Activated CD4-positive, CD25-positive, alpha-beta regulatory T cell (primary cell): ENCODE data around the gene ADAMTSL1.
"Not testable (repeated sequence)": the region's sequence is repeated elsewhere in the genome, so short reads cannot be mapped to it uniquely, and the experiment has no call there.

Experiments
- DNase-seq, 4 experiments: peaks; one replicate each; lab custom pipeline; 2025; lab: John Stamatoyannopoulos, UW

Gene ADAMTSL1

DNA sequence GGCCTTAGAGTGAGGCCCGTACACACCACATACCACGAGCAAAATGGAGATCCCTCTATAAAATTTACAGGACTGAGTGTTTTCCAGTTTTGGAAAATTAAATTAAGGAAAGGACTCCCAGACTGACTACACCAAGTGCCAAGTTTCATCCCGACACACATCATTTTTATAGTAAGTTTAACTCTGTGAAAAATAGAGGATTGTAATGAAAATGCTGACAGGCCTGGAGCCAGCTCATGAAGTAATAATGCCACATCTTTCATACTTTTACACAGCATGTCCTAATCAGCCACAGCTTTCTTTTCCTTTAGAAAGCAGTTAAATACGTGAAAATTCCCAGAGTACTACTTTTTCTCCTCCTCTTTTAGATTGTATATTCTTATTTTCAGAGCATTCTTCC lies 389.8 kb downstream of the ADAMTSL1 start:
- DNase-seq = no peak

DNA sequence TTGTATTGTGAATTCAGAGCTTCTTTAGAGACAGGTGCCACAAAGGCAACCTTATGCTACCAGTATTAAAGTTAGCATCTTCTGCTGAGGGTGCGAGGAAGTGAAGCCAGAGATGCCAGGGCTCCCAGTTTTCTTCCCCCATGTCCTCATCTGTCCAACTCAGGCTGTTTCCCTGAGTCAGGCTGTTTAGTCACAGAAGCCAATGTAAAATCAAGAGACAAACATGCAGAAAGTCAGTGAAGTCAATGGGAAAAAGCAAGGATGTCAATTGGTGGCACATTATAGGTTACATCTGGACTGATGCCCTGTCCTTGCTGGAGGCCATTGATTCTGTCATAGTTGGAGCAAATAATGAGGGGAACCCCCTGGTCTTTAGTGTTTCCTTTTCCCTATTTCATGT lies 390.6 kb downstream of the ADAMTSL1 start:
- DNase-seq = no peak

DNA sequence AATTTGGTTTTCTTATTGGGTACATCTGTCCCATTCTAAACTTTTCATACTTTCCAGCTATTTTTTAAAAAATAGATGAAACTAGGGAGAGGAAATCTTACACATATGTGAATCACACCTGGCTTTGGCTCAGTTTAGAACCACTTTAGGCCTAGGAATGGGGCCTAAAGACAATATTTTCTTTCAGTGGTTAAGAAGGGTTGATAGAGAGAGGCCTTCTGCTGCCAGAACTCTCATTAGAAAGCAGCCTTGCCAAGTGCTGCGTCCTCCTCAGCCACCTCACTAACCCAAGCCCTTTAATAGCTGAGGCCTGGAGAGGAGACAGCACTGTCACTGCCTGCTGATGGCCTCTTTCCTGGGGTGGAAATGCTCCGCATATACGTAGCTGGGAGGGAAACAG lies 391.6 kb downstream of the ADAMTSL1 start:
- DNase-seq = no peak

GRCh38 chr9:18866121-18866831 lies 392.3 kb downstream of the ADAMTSL1 start:
- no peak for DNase-seq

GRCh38 chr9:18869725-18870124 lies 395.8 kb downstream of the ADAMTSL1 start:
- no peak for DNase-seq

DNA sequence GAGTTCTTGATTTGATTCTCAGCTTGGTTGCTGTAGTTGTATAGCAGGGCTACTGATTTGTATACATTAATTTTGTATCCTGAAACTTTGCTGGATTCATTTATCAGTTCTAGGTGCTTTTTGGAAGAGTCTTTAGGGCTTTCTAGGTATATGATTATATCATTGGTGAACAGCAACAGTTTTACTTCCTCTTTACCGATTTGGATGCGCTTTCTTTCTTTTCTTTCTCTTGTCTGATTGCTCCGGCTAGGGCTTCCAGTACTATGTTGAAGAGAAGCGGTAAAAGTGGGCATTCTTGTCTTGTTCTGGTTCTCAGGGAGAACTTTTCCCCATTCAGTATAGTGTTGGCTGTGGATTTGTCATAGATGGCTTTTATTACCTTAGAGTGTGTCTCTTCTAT lies 400.1 kb downstream of the ADAMTSL1 start:
- no peak for DNase-seq

DNA sequence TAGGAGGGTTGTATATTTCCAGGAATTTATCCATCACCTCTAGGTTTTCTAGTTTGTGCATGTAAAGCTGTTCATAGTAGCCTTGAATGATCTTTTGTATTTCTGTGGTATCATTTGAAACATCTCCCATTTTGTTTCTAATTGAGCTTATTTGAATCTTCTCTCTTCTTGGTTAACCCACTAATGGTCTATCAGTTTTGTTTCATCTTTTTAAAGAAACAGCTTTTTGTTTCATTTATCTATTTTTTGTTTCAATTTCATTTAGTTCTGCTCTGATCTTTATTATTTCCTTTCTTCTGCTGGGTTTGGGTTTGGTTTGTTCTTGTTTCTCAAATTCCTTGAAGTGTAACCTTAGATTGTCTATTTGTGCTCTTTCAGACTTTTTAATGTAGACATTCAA lies 401.0 kb downstream of the ADAMTSL1 start:
- not testable (repeated sequence) for DNase-seq

DNA sequence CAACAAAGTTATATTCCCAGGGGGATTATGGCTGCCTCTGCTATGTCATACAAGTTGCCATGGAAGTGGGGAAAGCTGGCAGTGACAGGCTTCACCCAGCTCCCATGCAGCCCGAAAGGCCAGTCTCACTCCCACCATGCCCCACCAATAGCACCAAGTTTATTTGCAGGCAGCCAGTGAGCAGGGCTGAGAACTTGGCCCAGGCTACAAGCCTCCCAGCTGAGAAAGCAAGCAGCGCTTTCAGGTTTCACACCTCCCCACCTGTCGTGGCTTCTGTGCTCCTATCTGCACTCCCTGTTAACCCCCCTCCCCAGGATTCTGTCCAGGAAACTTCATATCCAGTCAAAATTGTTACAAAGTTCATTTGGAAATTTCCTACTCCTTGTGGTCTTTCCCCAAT lies 404.0 kb downstream of the ADAMTSL1 start:
- DNase-seq = no peak

- no peak for DNase-seq
Measured at GRCh38 chr9:18881758-18882157, 407.8 kb downstream of the ADAMTSL1 start.

DNA sequence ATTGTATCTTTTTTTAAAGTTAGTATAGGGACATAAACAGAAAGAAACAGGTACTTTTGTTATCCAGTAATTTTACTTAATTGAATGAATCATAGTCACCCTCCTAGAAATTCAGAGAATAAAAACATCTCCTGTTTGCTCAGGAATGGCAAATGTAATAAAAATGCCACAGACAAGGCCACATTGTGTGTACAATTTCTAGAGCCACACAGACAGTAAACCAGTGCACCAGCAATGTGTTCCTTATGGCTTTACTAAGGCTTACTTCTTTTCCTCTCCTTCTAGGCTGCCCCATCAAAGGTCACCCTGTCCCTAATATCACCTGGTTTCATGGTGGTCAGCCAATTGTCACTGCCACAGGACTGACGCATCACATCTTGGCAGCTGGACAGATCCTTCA lies 413.6 kb downstream of the ADAMTSL1 start:
- no peak for DNase-seq

DNA sequence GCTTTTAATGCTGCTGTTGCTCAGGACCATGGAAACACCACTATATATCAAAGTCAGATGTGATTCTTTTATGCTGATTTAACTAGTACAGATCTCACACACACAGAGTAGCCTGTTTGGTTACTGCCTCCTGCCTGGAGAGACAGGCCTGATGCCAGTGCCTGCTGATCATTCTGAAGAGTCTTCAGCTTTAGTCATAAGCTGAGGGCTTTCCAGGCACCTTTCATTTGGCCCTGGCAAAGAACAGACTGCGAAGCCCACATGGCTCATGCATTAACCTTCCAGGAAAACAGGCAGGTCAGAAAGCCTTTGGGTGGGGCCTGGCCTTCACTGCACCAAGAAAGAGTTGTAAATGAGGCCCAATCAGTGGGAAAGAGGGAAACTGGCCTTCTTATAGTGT lies 414.3 kb downstream of the ADAMTSL1 start:
- no peak for DNase-seq

- DNase-seq = no peak
Measured at GRCh38 chr9:18889550-18889949, 415.6 kb downstream of the ADAMTSL1 start.

- DNase-seq = no peak
Measured at GRCh38 chr9:18890372-18890771, 416.4 kb downstream of the ADAMTSL1 start.

DNA sequence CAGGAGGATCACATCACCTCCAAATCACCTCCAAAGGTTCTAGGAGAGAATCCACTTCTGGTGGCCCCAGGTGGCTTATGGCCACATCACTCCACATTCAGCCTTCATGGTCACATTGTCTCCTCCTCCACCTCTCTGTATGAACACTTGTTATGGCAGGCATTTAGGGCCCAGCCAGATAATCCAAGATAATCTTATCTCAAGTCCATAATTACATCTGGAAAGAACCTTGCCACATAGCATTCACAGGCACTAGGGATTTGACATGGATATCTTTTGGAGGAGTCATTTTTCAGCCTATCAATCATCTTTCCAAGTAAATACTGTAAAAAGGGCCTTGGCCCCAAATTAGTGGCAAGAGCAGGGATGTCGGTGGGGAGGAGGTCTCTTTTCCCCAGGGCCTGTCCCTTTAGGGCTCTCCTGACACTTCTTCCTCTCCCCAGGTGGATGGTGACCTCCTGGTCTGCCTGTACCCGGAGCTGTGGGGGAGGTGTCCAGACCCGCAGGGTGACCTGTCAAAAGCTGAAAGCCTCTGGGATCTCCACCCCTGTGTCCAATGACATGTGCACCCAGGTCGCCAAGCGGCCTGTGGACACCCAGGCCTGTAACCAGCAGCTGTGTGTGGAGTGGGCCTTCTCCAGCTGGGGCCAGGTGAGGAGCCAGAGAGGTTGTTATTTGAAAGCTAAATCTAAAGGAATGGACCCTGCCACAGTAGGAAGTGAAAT lies 418.2 kb downstream of the ADAMTSL1 start:
- no peak for DNase-seq

DNA sequence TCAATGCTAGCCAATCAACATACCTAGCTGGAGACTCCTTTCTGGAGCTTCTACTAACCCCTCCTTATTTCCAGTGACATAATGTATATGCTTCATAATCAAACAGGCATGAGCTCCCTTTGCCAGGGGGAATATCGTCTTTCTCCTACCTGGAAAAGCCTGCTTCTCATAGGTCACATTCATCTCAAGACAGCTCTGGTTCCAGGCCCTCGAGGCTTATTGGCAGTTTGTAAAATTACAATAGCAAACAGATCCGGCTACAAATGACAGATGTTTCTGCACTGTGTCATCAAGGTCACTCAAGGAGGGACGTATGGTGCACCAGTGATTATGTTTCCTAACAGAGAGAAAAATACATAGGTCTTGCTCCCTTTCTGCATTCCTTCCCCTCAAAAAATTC lies 419.1 kb downstream of the ADAMTSL1 start:
- DNase-seq = no peak

DNA sequence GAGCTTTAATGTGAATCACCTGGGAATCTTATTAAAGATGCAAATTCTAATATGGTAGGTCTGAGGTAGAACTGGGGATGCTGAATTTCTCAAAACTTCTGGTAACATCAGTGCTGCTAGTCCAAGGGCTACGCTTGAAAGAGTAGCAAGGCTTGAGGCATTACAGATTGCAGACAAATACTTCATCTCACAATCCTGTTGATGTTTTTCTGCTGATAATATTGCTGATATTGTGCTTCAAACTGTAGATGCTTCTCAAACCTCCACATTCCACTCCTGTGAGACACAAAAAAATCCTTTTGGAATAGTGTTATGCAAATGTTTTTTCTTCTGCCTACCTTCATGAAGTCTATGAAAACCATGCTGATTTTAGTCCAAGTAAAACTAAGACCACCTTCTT lies 419.5 kb downstream of the ADAMTSL1 start:
- DNase-seq = no peak

GRCh38 chr9:18896004-18896403 lies 422.1 kb downstream of the ADAMTSL1 start:
- no peak for DNase-seq

GRCh38 chr9:18896531-18897179 lies 422.7 kb downstream of the ADAMTSL1 start:
- no peak for DNase-seq

GRCh38 chr9:18903450-18903849 lies 429.5 kb downstream of the ADAMTSL1 start:
- DNase-seq = no peak

GRCh38 chr9:18905028-18905882 lies 431.3 kb downstream of the ADAMTSL1 start:
- DNase-seq = no peak

- DNase-seq = no peak
Measured at GRCh38 chr9:18905883-18906629, 432.1 kb downstream of the ADAMTSL1 start.
